ENCODE data around the gene NUFIP1.
"Not testable (repeated sequence)": the region's sequence is repeated elsewhere in the genome, so short reads cannot be mapped to it uniquely, and the experiment has no call there.

NUFIP1 gene

DNA sequence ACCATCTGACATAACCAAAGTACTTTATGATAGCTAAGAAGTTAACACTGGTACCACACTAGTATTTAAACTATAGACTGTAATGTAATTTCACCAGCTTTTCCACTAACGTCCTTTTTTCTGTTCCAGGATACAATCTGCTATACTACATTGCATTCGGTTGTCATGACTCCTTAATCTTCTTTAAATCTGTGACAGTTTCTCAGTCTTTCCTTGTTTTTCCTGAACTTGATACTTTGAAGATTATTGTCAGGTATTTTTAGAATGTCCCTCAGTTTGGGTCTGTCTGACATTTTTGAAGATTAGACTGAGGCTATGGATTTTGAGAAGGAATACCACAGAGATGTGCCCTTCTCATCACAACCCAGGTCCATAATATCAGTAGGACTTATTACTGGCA lies 36.6 kb downstream of the NUFIP1 start:
- 0 out of 2 replicates have a peak, but pooled peaks cover 7% of the 10 kb centered on the region for H3K36me3 ChIP-seq (replicated peaks)
- H3K9me3 ChIP-seq, result no peaks in the 10 kb centered on the region
- in situ Hi-C loops (cut with MboI; ENCODE audit: low sequenced_read_pairs), result no loop called here
- no peak overlapping the region for H3K4me3 ChIP-seq
- DNase-seq (ENCODE audit: low spot score in 2 of 2), result no peak
- H3K27me3 ChIP-seq (ENCODE audit: low read depth), result no peaks in the 10 kb centered on the region
- no peaks in the 10 kb centered on the region for H3K4me1 ChIP-seq

DNA sequence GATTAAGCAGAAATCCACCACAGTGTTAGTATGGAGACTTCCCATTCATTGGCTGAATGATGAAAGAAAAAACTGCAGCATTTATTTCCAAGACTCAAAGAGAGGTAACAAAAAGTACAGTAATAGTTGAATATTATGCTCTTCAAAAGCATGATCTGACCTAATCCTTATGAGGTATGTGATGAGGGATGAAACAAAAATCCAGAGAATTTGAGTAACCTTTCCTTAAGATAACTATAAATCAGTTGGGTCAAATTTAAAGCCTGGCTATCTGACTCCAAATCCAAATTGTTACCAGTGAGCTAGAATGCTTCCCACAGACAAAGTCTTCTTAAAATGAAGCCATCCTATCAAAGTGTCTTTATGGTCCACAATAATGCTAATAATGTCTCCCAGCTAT lies 38.1 kb downstream of the NUFIP1 start:
- in situ Hi-C loops (cut with MboI; ENCODE audit: low sequenced_read_pairs), result no loop called here
- Histone ChIP-seq H3K36me3 (replicated peaks) (0 out of 2 replicates have a peak, but pooled peaks cover 7% of the 10 kb centered on the region), H3K4me1 (no peaks in the 10 kb centered on the region), H3K9me3 (no peaks in the 10 kb centered on the region), H3K4me3 (no peak overlapping the region), H3K27me3 (ENCODE audit: low read depth) (no peaks in the 10 kb centered on the region)
- DNase-seq (ENCODE audit: low spot score in 2 of 2), result no peak

DNA sequence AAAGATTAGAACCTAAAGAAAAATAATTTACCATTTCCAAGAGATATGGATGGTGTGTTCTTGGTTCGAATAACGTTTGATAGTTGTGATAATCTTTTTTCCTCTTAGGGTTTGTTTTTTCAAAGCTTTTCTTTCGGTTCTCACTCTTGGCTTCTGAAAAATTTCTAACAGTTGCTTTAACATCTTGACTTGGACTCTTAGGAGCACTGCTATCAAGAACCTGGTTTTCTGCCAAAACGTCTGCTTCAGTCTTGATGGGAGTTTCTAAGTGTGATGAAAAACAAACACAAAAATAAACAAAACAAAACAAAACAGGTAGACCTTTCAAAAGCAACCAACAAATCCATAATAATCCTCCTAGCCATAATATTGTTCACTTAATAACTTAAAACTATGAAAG lies 45.9 kb downstream of the NUFIP1 start:
- in situ Hi-C loops (cut with MboI; ENCODE audit: low sequenced_read_pairs), result loop anchor here (25.0 kb wide), 1 partner anchor 1031 kb away; no protein-coding TSS in a partner anchor
- H3K27me3 ChIP-seq (ENCODE audit: low read depth); DNase-seq (ENCODE audit: low spot score in 2 of 2); H3K4me1 ChIP-seq; H3K9me3 ChIP-seq; H3K4me3 ChIP-seq: not testable (repeated sequence)
- H3K36me3 ChIP-seq (replicated peaks), result peaks cover 12% of the 10 kb centered on the region

DNA sequence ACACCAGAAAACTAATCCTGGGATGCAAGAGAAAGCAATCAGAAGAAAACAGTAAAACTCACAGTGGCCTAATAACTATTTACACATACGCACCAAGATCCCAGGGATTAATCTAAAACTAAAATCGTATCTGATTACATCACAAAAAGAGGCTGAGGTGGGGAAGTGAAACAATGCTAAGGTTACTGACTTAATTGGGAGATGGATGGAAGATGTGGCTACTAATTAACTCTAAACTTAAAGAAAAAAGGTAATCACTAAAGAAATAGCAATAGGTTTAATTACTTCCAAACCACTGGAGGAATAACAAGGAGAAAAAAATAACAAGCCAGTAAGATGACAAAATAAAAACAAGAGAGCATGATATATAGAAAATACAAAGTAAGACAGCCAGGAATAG lies 50.4 kb downstream of the NUFIP1 start:
- Histone ChIP-seq H3K36me3 (replicated peaks) (peaks cover 12% of the 10 kb centered on the region), H3K27me3 (ENCODE audit: low read depth) (no peaks in the 10 kb centered on the region), H3K4me3 (no peak overlapping the region), H3K9me3 (no peaks in the 10 kb centered on the region), H3K4me1 (no peaks in the 10 kb centered on the region)
- no peak for DNase-seq (ENCODE audit: low spot score in 2 of 2)
- in situ Hi-C loops (cut with MboI; ENCODE audit: low sequenced_read_pairs), result loop anchor here (25.0 kb wide), 1 partner anchor 1027 kb away; no protein-coding TSS in a partner anchor

DNA sequence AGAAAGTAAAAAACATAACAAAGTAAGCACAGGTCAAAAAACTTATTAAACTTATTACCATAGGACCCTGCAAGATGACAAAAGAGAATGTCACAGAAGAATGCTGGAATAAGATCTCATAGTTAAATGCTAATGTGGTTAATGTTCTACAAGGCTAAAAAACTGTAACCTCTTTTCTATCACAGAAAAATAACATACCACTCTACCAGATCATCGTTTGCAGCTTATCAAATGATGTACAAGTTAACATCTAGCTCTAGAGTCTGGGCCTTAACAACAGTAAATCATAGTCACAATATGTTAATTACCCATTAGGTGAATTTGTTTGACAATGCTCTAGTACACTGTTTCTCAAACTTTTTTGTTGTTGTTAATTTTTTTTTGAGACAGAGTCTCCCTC lies 53.0 kb downstream of the NUFIP1 start:
- no peak overlapping the region for H3K4me3 ChIP-seq
- no peaks in the 10 kb centered on the region for H3K36me3 ChIP-seq (replicated peaks)
- H3K4me1 ChIP-seq, result no peaks in the 10 kb centered on the region
- H3K9me3 ChIP-seq, result no peaks in the 10 kb centered on the region
- DNase-seq (ENCODE audit: low spot score in 2 of 2), result no peak
- in situ Hi-C loops (cut with MboI; ENCODE audit: low sequenced_read_pairs), result loop anchor here (25.0 kb wide), 1 partner anchor 1024 kb away; no protein-coding TSS in a partner anchor
- H3K27me3 ChIP-seq (ENCODE audit: low read depth), result no peaks in the 10 kb centered on the region

DNA sequence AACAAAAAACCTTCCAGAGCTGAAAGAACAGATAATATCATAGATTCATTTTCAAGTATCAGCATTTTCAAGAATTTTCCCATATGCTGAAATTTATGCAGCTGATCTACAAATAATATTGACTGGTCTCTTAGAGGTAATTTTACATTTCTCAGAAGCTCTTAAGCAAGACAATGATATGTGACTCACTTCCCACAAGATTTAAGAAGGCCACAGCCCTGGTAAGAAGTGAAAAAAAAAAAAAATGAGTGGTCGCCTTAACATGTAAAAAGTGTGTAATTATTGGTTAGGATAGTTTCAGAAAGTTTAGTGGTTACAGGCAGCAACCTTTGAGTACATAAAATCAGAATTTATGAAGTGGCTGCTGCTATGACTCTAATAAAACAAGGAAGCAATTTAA lies 54.5 kb downstream of the NUFIP1 start:
- in situ Hi-C loops (cut with MboI; ENCODE audit: low sequenced_read_pairs), result loop anchor here (25.0 kb wide), 1 partner anchor 1022 kb away; no protein-coding TSS in a partner anchor

DNA sequence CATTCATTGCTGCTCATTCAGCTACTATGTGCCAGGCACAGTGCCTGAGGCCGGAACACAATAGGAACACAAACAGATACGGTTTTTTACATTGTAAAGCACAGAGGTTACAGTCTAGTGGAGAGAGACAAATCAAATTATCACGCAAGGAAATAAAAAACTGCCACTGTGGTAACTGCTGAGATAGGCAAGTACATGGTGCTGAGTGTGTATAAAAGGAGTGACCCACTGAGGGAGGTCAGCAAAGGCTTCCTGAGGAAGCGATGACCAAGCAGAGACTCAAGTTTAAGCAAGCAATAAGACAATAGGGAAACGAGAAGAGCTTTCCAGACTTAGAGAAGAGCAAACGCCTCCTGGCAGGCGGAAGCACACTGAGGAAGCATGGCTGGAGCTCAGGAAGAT lies 56.4 kb downstream of the NUFIP1 start:
- no peak for DNase-seq (ENCODE audit: low spot score in 2 of 2)
- H3K4me3 ChIP-seq, result no peak overlapping the region
- H3K4me1 ChIP-seq, result no peaks in the 10 kb centered on the region
- H3K9me3 ChIP-seq, result no peaks in the 10 kb centered on the region
- H3K27me3 ChIP-seq (ENCODE audit: low read depth), result no peaks in the 10 kb centered on the region
- no peaks in the 10 kb centered on the region for H3K36me3 ChIP-seq (replicated peaks)
- in situ Hi-C loops (cut with MboI; ENCODE audit: low sequenced_read_pairs), result loop anchor here (25.0 kb wide), 1 partner anchor 1021 kb away; no protein-coding TSS in a partner anchor

More for the DNA sequence above, 54.5 kb downstream of the NUFIP1 start:
- no peaks in the 10 kb centered on the region for H3K27me3 ChIP-seq (ENCODE audit: low read depth)
- no peaks in the 10 kb centered on the region for H3K4me1 ChIP-seq
- H3K36me3 ChIP-seq (replicated peaks), result no peaks in the 10 kb centered on the region
- no peak for DNase-seq (ENCODE audit: low spot score in 2 of 2)
- H3K9me3 ChIP-seq, result no peaks in the 10 kb centered on the region
- no peak overlapping the region for H3K4me3 ChIP-seq

DNA sequence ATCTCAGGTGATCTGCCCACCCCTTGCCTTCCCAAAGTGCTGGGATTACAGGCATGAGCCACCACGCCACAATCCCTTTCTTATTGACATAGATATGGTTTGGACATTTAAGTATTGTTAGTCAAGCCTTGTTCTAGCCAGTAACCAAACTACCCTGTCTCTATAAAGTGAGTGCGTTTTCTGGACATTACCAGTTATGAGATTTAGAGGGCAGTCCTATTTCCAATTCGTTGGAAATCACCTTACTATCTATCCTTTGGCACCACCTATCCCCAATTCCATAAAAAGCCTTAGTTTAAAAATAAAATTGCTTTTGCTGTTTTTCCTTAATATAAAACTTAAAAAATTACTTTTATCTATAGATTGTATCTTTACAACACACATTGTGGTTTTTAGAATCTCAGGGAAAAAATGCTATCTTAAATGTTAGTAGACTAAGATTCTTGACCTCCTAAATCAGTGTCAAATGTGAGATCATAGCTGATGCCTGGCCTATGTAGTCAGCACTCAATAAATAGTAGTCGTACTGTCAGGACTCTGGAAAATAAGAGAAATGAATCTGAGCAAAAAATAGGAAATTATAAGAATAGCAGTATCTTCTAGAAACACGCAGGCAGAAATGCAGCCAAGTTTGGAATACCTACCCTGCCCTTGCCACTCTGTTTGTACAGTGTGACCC lies 57.0 kb downstream of the NUFIP1 start:
- in situ Hi-C loops (cut with MboI; ENCODE audit: low sequenced_read_pairs), result loop anchor here (25.0 kb wide), 1 partner anchor 1020 kb away; no protein-coding TSS in a partner anchor
- no peak overlapping the region for H3K4me3 ChIP-seq
- no peaks in the 10 kb centered on the region for H3K9me3 ChIP-seq
- H3K27me3 ChIP-seq (ENCODE audit: low read depth), result no peaks in the 10 kb centered on the region
- H3K4me1 ChIP-seq, result no peaks in the 10 kb centered on the region
- no peak for DNase-seq (ENCODE audit: low spot score in 2 of 2)
- H3K36me3 ChIP-seq (replicated peaks), result no peaks in the 10 kb centered on the region

DNA sequence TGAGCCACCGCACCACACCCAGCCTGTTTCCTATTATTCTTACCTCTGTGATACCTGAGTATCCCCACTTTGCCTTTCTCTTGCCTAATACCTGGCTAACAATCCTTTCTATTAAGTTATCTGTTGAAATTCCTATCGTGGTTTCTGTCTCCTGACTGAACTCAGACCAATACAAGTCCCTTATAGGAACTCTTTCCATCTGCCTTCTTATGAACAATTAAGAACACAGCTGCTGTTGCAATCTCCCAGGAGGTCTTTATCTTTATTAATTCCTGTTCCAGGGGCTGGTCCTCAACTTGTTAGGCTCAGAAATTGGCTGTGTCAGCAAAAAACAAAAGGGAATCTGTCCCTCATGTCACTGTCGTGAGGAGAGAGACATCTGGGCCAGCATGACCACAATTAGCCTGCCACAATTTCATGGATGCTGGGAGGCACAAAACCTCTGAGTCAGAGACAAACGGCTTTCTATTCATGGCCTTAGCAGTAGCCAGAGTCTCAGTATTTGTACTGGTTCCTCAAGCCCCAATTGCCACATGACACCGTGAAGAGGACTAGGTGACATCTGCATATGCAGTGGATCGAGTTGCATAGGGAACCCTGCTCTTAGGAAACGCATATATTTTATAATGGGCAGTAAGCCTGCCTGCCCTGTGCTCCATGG lies 58.2 kb downstream of the NUFIP1 start:
- no peaks in the 10 kb centered on the region for H3K4me1 ChIP-seq
- no peaks in the 10 kb centered on the region for H3K36me3 ChIP-seq (replicated peaks)
- no peak overlapping the region for H3K4me3 ChIP-seq
- H3K27me3 ChIP-seq (ENCODE audit: low read depth), result no peaks in the 10 kb centered on the region
- H3K9me3 ChIP-seq, result no peaks in the 10 kb centered on the region
- in situ Hi-C loops (cut with MboI; ENCODE audit: low sequenced_read_pairs), result loop anchor here (25.0 kb wide), 1 partner anchor 1019 kb away; no protein-coding TSS in a partner anchor
- DNase-seq (ENCODE audit: low spot score in 2 of 2), result no peak

DNA sequence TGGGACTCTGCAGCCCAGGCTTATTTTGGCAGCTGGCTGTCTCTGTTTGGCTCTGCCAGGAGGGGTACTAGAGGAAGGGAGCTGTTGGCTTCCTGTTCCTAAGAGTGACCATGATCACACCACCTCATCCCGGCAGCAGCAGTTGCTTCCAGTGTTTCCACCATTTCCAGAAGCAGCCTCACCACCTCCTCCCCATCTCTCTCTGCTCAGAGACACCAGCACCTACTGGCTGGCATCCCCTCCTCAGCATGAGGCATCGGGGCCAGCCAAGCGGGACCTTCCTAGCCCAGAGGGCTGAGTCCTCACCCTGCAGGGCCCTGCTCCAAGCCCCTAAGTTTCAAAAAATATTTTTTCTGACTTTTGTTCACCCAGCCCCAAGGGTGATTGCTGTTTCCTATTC lies 59.0 kb downstream of the NUFIP1 start:
- Histone ChIP-seq H3K4me3 (no peak overlapping the region), H3K36me3 (replicated peaks) (no peaks in the 10 kb centered on the region), H3K9me3 (no peaks in the 10 kb centered on the region), H3K27me3 (ENCODE audit: low read depth) (no peaks in the 10 kb centered on the region), H3K4me1 (no peaks in the 10 kb centered on the region)
- no peak for DNase-seq (ENCODE audit: low spot score in 2 of 2)
- in situ Hi-C loops (cut with MboI; ENCODE audit: low sequenced_read_pairs), result loop anchor here (25.0 kb wide), 1 partner anchor 1018 kb away; no protein-coding TSS in a partner anchor

DNA sequence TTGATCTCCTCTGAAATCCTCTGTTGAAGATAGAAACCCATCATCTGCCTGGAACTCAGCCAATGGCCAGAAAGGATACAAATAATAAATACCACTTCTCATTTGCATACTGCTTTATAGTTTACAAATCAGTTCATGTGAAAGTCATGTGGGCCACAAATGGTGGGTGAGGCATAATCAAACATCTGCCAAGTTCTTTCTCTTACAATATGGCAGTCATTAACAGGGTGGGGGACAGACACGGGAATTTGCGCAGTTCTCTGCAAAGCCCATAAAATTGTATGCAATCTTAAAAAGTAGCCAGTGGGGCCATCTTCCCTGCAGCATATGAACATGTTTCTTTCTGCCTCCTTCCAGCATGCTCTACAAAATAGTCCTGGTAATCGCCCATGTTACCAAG lies 59.6 kb downstream of the NUFIP1 start:
- Histone ChIP-seq H3K4me3 (no peak overlapping the region), H3K9me3 (no peaks in the 10 kb centered on the region), H3K36me3 (replicated peaks) (no peaks in the 10 kb centered on the region), H3K4me1 (no peaks in the 10 kb centered on the region), H3K27me3 (ENCODE audit: low read depth) (no peaks in the 10 kb centered on the region)
- no peak for DNase-seq (ENCODE audit: low spot score in 2 of 2)
- in situ Hi-C loops (cut with MboI; ENCODE audit: low sequenced_read_pairs), result loop anchor here (25.0 kb wide), 1 partner anchor 1017 kb away; no protein-coding TSS in a partner anchor

DNA sequence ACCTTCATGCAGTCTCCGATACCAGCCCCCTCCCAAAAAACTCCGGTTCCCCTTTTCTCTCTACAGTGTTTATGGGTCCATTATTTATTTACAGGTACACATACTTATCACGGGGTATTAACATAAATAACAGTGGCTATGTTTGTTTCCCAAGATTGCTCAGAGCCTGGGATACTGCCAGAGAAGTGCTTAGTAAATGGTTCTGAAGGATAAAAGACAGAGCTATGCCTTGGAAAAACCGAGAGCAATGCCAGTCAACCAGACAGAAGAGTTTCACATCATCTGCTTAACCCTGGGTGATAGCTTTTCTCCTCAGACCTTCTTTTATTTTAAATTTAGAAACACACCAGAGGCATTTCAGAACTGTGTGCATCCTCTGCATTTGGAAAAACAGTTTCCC lies 61.3 kb downstream of the NUFIP1 start:
- DNase-seq (ENCODE audit: low spot score in 2 of 2), result no peak
- no peaks in the 10 kb centered on the region for H3K36me3 ChIP-seq (replicated peaks)
- no peaks in the 10 kb centered on the region for H3K9me3 ChIP-seq
- H3K4me3 ChIP-seq, result no peak overlapping the region
- in situ Hi-C loops (cut with MboI; ENCODE audit: low sequenced_read_pairs), result loop anchor here (25.0 kb wide), 1 partner anchor 1016 kb away; no protein-coding TSS in a partner anchor
- no peaks in the 10 kb centered on the region for H3K4me1 ChIP-seq
- no peaks in the 10 kb centered on the region; the same call in 1 of the 2 replicates for H3K27me3 ChIP-seq (ENCODE audit: low read depth)

DNA sequence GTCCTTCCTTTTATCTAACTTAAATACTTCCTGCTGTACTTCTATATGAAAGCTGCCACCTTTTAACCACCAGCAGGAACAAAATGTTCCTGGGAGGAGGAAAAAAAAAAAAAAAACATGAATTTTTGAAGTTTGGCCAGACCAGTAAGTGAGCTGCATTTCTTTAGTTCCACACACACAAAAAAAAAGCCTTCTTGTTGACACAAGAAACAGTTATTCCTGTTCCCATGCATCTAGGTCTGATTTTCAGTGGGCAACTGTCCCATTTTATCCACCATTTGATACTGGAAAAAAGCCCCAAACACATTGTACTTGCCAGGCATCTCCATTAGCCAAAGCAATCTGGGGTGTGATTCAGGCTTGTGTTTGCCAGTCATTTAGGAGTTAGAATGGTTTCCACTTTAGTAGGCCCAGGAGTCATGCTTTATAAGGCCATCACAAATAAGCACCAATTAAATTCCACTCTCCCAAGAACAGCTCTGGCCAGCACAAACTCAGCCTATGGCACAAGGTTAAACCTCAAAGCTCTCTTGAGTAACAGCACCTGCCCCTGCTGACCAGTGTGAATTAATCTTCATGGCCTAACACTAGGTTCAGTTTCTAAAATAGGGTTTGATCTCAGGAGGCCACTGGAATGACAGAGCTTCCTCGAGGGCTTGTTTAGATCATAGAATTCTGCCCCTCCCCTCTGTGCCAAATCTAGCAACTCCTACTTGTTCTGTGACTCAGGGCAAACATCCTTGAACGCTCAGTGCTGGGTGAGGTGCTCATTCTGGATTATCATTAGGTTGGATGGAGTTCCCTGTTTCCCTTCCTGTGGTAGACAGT lies 67.1 kb downstream of the NUFIP1 start:
- DNase-seq (ENCODE audit: low spot score in 2 of 2), result no peak
- peaks cover 8% of the 10 kb centered on the region for H3K4me1 ChIP-seq
- H3K36me3 ChIP-seq (replicated peaks), result no peaks in the 10 kb centered on the region
- no peaks in the 10 kb centered on the region; the same call in 1 of the 2 replicates for H3K27me3 ChIP-seq (ENCODE audit: low read depth)
- in situ Hi-C loops (cut with MboI; ENCODE audit: low sequenced_read_pairs), result no loop called here
- H3K4me3 ChIP-seq, result no peak overlapping the region
- H3K9me3 ChIP-seq, result no peaks in the 10 kb centered on the region
